NCI-H2081 treated with DMSO at 0.1 percent for 48 hours (cell line): ENCODE results near the gene APOC3.
A peak's percentile ranks its signal among the peaks of the same experiment; 100 is the strongest.

ENCODE experiments used
- DNase-seq: peaks from one replicate; lab custom pipeline; 2025; lab: John Stamatoyannopoulos, UW

The APOC3 gene

GRCh38 chr11:116876656-116877055, 46.9 kb downstream of the APOC3 start:
- no peak for DNase-seq

- DNase-seq: peak; percentile 11
These were observed 50.3 kb downstream of the APOC3 start for GRCh38 chr11:116879800-116880625.

- DNase-seq: no peak
These were observed 51.4 kb downstream of the APOC3 start for GRCh38 chr11:116881143-116881542.

GRCh38 chr11:116882386-116882785, 52.7 kb downstream of the APOC3 start:
- DNase-seq: no peak
